IMR-90 (cell line): ENCODE results near the gene HDGF.

ENCODE experiments used
- BHLHE40 ChIP-seq: fragments of 150-350 bp; IDR thresholded peaks from 2 replicates; pipeline ENCODE4 v1.6.1; 2016; ENCODE audit warnings: mild to moderate bottlenecking, low read depth, low read length
- FOS ChIP-seq: fragments of 150-350 bp; IDR thresholded peaks from 2 replicates; pipeline ENCODE4 v1.6.1; 2016; ENCODE audit warnings: low read depth, low read length
- MAFK ChIP-seq: IDR thresholded peaks from 2 replicates; pipeline ENCODE4 v1.6.1; 2012; ENCODE audit warnings: low read depth, low read length, improper control_type of control experiment
- MAZ ChIP-seq: IDR thresholded peaks from 2 replicates; pipeline ENCODE4 v1.6.1; 2012; ENCODE audit warnings: low read depth, mild to moderate bottlenecking, low read length, improper control_type of control experiment, moderate library complexity, borderline replicate concordance
- POLR2A ChIP-seq: IDR thresholded peaks from 2 replicates; pipeline ENCODE4 v1.6.1; 2012; ENCODE audit warnings: mild to moderate bottlenecking, low read depth, low read length
- RAD21 ChIP-seq: IDR thresholded peaks from 2 replicates; pipeline ENCODE4 v1.6.1; 2012; ENCODE audit warnings: low read length, improper control_type of control experiment
- USF2 ChIP-seq: fragments of 150-350 bp; IDR thresholded peaks from 2 replicates; pipeline ENCODE4 v1.6.1; 2017; ENCODE audit warnings: mild to moderate bottlenecking, antibody characterized with exemption, low read length, low read depth
- TF ChIP-seq, protein P1 (sequence below): conservative IDR thresholded peaks from 2 replicates; pipeline ENCODE4 v1.5.1; 2012; ENCODE audit warnings: mild to moderate bottlenecking, low read depth, low read length, improper control_type of control experiment
- TF ChIP-seq, protein P2 (sequence below): fragments of 150-350 bp; IDR thresholded peaks from 2 replicates; pipeline ENCODE4 v1.6.1; 2016; ENCODE audit warnings: low read depth, mild to moderate bottlenecking, low read length, moderate library complexity, borderline replicate concordance

DNA sequence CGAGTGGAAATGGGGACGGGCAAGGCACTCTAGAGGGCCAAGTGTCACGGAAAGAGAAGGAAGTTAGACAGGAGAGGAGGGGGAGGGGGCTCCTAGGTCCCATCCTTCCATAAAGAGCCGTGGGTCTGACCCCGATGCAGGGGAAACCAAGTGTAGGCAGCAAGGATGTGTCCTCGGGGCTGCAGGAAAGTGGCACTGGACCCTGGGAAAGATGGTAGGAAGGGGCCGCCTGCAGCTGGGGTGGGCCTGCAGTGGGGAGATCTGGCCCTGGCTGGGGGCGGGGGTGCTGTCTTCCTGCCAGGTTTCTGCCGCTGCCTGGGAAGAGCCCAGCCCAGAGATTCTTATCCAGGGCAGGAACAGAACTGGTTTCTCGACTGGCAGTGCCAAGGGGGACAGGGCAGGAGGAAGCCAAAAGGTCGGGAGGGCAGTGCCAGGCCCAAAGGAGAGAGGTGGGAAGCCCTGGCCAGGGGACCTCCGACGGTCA lies 59.0 kb downstream of the HDGF start:
- TF ChIP-seq FOS (no peak), MAFK (no peak), USF2 (no peak), BHLHE40 (no peak), RAD21 (no peak), MAZ (no peak), POLR2A (no peak)
- TF ChIP-seq, protein P1, sequence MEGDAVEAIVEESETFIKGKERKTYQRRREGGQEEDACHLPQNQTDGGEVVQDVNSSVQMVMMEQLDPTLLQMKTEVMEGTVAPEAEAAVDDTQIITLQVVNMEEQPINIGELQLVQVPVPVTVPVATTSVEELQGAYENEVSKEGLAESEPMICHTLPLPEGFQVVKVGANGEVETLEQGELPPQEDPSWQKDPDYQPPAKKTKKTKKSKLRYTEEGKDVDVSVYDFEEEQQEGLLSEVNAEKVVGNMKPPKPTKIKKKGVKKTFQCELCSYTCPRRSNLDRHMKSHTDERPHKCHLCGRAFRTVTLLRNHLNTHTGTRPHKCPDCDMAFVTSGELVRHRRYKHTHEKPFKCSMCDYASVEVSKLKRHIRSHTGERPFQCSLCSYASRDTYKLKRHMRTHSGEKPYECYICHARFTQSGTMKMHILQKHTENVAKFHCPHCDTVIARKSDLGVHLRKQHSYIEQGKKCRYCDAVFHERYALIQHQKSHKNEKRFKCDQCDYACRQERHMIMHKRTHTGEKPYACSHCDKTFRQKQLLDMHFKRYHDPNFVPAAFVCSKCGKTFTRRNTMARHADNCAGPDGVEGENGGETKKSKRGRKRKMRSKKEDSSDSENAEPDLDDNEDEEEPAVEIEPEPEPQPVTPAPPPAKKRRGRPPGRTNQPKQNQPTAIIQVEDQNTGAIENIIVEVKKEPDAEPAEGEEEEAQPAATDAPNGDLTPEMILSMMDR, result no peak
- TF ChIP-seq, protein P2, sequence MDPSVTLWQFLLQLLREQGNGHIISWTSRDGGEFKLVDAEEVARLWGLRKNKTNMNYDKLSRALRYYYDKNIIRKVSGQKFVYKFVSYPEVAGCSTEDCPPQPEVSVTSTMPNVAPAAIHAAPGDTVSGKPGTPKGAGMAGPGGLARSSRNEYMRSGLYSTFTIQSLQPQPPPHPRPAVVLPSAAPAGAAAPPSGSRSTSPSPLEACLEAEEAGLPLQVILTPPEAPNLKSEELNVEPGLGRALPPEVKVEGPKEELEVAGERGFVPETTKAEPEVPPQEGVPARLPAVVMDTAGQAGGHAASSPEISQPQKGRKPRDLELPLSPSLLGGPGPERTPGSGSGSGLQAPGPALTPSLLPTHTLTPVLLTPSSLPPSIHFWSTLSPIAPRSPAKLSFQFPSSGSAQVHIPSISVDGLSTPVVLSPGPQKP, result no peak
